Stimulated activated CD4-positive, alpha-beta T cell treated with anti-CD3 and anti-CD28 coated beads, Interleukin-4, amount 100 ng/mL, for 4 hours (primary cell): ENCODE measurements around the gene ONECUT1.
A peak's percentile ranks its signal among the peaks of the same experiment; 100 is the strongest.
"Not testable (repeated sequence)": the region's sequence is repeated elsewhere in the genome, so short reads cannot be mapped to it uniquely, and the experiment has no call there.

Source experiments
- DNase-seq, 2 experiments: peaks; one replicate each; pipeline ENCODE4 v3.0.0-alpha.2; 2020

ONECUT1 gene

GRCh38 chr15:52790169-52790708 lies at the start of gene ONECUT1:
TSS of gene ONECUT1 (minus strand) at chr15:52790336. CDS start at chr15:52789884, 452 bp downstream.
- DNase-seq, result peak; percentile 27 to 60

GRCh38 chr15:52834379-52834778 lies 44.2 kb upstream of the ONECUT1 start:
- no peak for DNase-seq

GRCh38 chr15:52824169-52824942 lies 34.2 kb upstream of the ONECUT1 start:
- DNase-seq, result not testable (repeated sequence)

- DNase-seq, result no peak
Measured at GRCh38 chr15:52822475-52822874, 32.3 kb upstream of the ONECUT1 start.

GRCh38 chr15:52819253-52819652 lies 29.1 kb upstream of the ONECUT1 start:
- no peak for DNase-seq

GRCh38 chr15:52815899-52816298 lies 25.8 kb upstream of the ONECUT1 start:
- DNase-seq, result not testable (repeated sequence)

- DNase-seq, result no peak
Measured at GRCh38 chr15:52808996-52809395, 18.9 kb upstream of the ONECUT1 start.

GRCh38 chr15:52808441-52808840 lies 18.3 kb upstream of the ONECUT1 start:
- DNase-seq, result no peak

GRCh38 chr15:52806284-52806655 lies 16.1 kb upstream of the ONECUT1 start:
- DNase-seq, result no peak

- no peak for DNase-seq
Measured at GRCh38 chr15:52805351-52806283, 15.5 kb upstream of the ONECUT1 start.

GRCh38 chr15:52804526-52805081 lies 14.5 kb upstream of the ONECUT1 start:
- no peak for DNase-seq

GRCh38 chr15:52803467-52804306 lies 13.6 kb upstream of the ONECUT1 start:
- DNase-seq, result no peak

- no peak for DNase-seq
Measured at GRCh38 chr15:52803108-52803466, 13.0 kb upstream of the ONECUT1 start.

GRCh38 chr15:52802110-52802509 lies 12.0 kb upstream of the ONECUT1 start:
- no peak for DNase-seq

GRCh38 chr15:52801748-52802085 lies 11.6 kb upstream of the ONECUT1 start:
- DNase-seq, result no peak

- DNase-seq, result no peak
Measured at GRCh38 chr15:52800828-52801747, 11.0 kb upstream of the ONECUT1 start.

- no peak for DNase-seq
Measured at GRCh38 chr15:52799145-52799811, 9.1 kb upstream of the ONECUT1 start.

GRCh38 chr15:52798529-52799101 lies 8.5 kb upstream of the ONECUT1 start:
- DNase-seq, result no peak

- no peak for DNase-seq
Measured at GRCh38 chr15:52797625-52798501, 7.7 kb upstream of the ONECUT1 start.
